ENCODE measurements around the gene TMEM30A.

Gene TMEM30A

GRCh38 chr6:75291331-75291730 lies 6.7 kb upstream of the TMEM30A start:
- DNase-seq, result no peak

- DNase-seq, result no peak
Measured at GRCh38 chr6:75290136-75290945, 5.7 kb upstream of the TMEM30A start.

GRCh38 chr6:75288023-75288422 lies 3.4 kb upstream of the TMEM30A start:
- DNase-seq, result no peak

GRCh38 chr6:75287424-75287823 lies 2.8 kb upstream of the TMEM30A start:
- no peak for DNase-seq

- DNase-seq, result no peak
Measured at GRCh38 chr6:75286955-75287354, 2.4 kb upstream of the TMEM30A start.

- DNase-seq, result peak; percentile 53
Measured at GRCh38 chr6:75285283-75285639, 669 bp upstream of the TMEM30A start.

GRCh38 chr6:75283907-75284631 lies 523 bp downstream of the TMEM30A start:
- peak; percentile 65 for DNase-seq

- DNase-seq, result no peak
Measured at GRCh38 chr6:75282706-75283105, 1.9 kb downstream of the TMEM30A start.

GRCh38 chr6:75281653-75282052 lies 2.9 kb downstream of the TMEM30A start:
- DNase-seq, result no peak

GRCh38 chr6:75280131-75280855 lies 4.3 kb downstream of the TMEM30A start:
- no peak for DNase-seq

GRCh38 chr6:75279418-75279817 lies 5.2 kb downstream of the TMEM30A start:
- peak; percentile 19 for DNase-seq

GRCh38 chr6:75278474-75279077 lies 6.0 kb downstream of the TMEM30A start:
- no peak for DNase-seq

- no peak for DNase-seq
Measured at GRCh38 chr6:75275067-75275466, 9.5 kb downstream of the TMEM30A start.

GRCh38 chr6:75273009-75273408 lies 11.6 kb downstream of the TMEM30A start:
- DNase-seq, result no peak

- DNase-seq, result no peak
Measured at GRCh38 chr6:75272145-75272840, 12.3 kb downstream of the TMEM30A start.

- no peak for DNase-seq
Measured at GRCh38 chr6:75268988-75269354, 15.6 kb downstream of the TMEM30A start.

- DNase-seq, result no peak
Measured at GRCh38 chr6:75268121-75268987, 16.2 kb downstream of the TMEM30A start.

- DNase-seq, result no peak
Measured at GRCh38 chr6:75267461-75267860, 17.1 kb downstream of the TMEM30A start.

GRCh38 chr6:75266716-75267291 lies 17.8 kb downstream of the TMEM30A start:
- DNase-seq, result peak; percentile 46

- DNase-seq, result no peak
Measured at GRCh38 chr6:75263401-75263750, 21.2 kb downstream of the TMEM30A start.

- DNase-seq, result no peak
Measured at GRCh38 chr6:75262716-75263400, 21.7 kb downstream of the TMEM30A start.
